Measurements from ENCODE around the gene IFNA13. TPM values are rescaled to one million over a fixed set of nuclear protein-coding genes. Genes with fewer than 3 reads are reported as not detected.
A peak's percentile ranks its signal among the peaks of the same experiment; 100 is the strongest.

The IFNA13 gene
- total RNA-seq, 4 donors from 2014 or later, result not detected

GRCh38 chr9:21412107-21412506 is 44.2 kb upstream of the IFNA13 start:
- no peak for TF ChIP-seq POLR2A (IDR thresholded peaks at IDR 0.05)
- TF ChIP-seq, protein P1, sequence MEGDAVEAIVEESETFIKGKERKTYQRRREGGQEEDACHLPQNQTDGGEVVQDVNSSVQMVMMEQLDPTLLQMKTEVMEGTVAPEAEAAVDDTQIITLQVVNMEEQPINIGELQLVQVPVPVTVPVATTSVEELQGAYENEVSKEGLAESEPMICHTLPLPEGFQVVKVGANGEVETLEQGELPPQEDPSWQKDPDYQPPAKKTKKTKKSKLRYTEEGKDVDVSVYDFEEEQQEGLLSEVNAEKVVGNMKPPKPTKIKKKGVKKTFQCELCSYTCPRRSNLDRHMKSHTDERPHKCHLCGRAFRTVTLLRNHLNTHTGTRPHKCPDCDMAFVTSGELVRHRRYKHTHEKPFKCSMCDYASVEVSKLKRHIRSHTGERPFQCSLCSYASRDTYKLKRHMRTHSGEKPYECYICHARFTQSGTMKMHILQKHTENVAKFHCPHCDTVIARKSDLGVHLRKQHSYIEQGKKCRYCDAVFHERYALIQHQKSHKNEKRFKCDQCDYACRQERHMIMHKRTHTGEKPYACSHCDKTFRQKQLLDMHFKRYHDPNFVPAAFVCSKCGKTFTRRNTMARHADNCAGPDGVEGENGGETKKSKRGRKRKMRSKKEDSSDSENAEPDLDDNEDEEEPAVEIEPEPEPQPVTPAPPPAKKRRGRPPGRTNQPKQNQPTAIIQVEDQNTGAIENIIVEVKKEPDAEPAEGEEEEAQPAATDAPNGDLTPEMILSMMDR (IDR thresholded peaks at IDR 0.05), result no peak
- intact Hi-C loops (cut with DNase I; ENCODE audit: low total_unique reads), result no loop called here
- DNase-seq (ENCODE audit: low spot score in 2 of 2), result no peak
- no peak overlapping the region for H3K4me3 ChIP-seq (ENCODE audit: low read depth, poor library complexity, severe bottlenecking)

DNA sequence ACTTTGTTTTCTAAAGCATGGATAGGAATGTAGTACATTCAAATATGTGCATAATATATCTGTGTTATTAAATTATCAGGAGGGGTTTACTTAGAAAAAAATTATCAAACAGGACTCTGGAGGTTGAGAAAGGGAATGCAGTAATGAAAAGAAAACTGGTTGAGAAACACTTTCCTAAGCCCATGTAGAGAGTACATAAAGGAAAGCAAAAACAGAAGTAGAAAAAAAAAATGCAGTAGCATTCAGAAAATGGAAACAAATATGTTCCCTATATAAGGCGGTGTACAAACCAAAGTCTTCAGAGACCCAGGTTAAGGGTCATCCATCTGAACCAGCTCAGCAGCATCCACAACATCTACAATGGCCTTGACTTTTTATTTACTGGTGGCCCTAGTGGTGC is 41.0 kb upstream of the IFNA13 start, which contains the start of gene IFNA8:
TSS of gene IFNA8 (plus strand) at position 301 of the 400 bp plus-strand sequence. CDS start at position 361, 60 bp downstream.
- intact Hi-C loops (cut with DNase I; ENCODE audit: low total_unique reads), result no loop called here
- WGBS, 2 donors, result 89 to 90% methylated on average over 1 of the region's 1 CpG
- no peak for TF ChIP-seq POLR2A (IDR thresholded peaks at IDR 0.05)
- TF ChIP-seq, protein P1 (IDR thresholded peaks at IDR 0.05), result no peak
- DNase-seq (ENCODE audit: low spot score in 2 of 2), result no peak
- H3K4me3 ChIP-seq (ENCODE audit: low read depth, poor library complexity, severe bottlenecking), result no peak within 1 kb of the TSS

DNA sequence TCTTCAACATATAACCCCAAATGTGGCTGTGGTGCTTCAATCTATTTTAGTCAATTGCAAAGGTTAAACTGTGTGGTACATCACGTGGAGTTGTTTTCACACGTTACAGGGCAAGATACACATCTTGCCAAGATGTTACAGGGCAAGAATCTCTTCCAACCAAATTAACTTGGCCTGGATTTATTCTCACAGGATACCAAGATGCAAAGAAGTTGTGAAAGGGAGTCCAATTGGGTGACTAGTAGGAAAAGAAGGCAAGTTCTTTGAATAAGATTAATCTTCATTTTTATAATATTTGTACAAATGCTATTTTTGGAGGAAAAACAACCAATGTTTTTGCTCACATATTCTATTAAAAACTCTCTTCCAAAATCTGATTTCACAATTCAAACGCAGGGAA is 36.3 kb upstream of the IFNA13 start:
- TF ChIP-seq, protein P1 (IDR thresholded peaks at IDR 0.05), result no peak
- TF ChIP-seq POLR2A (IDR thresholded peaks at IDR 0.05), result no peak
- intact Hi-C loops (cut with DNase I; ENCODE audit: low total_unique reads), result no loop called here
- H3K4me3 ChIP-seq (ENCODE audit: low read depth, poor library complexity, severe bottlenecking), result no peak overlapping the region
- DNase-seq (ENCODE audit: low spot score in 2 of 2), result no peak
- 32 to 34% methylated on average over 3 of the region's 3 CpGs for WGBS, 2 donors

DNA sequence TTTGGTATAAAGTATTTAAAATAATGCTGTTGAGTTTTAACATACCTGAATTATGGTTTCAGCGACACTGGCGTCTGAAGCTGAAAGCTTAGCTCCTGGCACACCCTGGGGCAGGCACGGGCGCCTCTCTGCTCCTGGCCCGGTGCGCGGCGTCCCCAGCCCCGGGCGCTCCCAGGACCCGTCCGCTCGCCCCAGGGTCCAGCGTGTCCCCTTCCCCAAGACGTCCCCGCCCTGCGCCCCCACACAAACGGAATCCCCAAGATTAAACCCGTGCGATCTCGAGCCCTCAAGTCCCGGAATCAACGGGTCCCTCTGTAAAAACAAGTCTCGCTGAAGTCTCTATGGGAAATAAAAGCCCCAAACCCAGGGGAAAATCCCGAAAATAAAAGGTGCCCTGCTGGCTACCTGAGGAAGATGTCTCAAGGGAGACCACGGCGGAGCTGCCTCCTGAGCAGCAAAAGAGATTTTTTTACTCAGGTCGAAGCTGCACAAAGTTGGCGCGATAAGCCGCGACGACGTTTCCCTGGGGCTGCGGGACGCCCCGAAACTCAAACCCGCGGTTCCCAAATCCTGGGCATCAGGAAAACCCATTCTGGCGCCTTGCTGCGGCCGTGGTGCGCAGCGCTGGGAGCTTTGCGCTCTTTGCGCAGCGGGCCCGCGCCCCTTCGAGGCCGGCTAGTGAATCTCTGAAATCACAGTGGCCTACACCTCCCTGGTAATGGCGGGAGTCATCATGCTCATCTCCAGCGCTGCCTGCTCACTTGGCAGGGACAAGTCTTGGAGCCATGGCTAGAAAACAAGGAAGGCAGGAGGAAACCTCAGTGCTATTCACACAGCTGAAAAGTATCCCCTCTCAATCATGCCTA is 34.8 kb upstream of the IFNA13 start:
- WGBS, 2 donors, result 1 to 2% methylated on average over 48 to 53 of the region's 53 CpGs
- TF ChIP-seq, protein P1 (IDR thresholded peaks at IDR 0.05), result no peak
- no peak for TF ChIP-seq POLR2A (IDR thresholded peaks at IDR 0.05)
- intact Hi-C loops (cut with DNase I; ENCODE audit: low total_unique reads), result no loop called here
- H3K4me3 ChIP-seq (ENCODE audit: low read depth, poor library complexity, severe bottlenecking), result no peak overlapping the region
- peak in 1 of 2 donors; percentile 86 for DNase-seq (ENCODE audit: low spot score in 2 of 2)

- H3K4me3 ChIP-seq (ENCODE audit: low read depth, poor library complexity, severe bottlenecking), result no peak overlapping the region
- TF ChIP-seq POLR2A (IDR thresholded peaks at IDR 0.05), result no peak
- TF ChIP-seq, protein P1 (IDR thresholded peaks at IDR 0.05), result no peak
- intact Hi-C loops (cut with DNase I; ENCODE audit: low total_unique reads), result no loop called here
- 14 to 25% methylated on average over 3 of the region's 3 CpGs for WGBS, 2 donors
- no peak for DNase-seq (ENCODE audit: low spot score in 2 of 2)
These were observed 32.1 kb upstream of the IFNA13 start for GRCh38 chr9:21399956-21400355.

Data from lower leg skin (tissue), 4 donors.